ENCODE results near the gene CRTC2.

Gene CRTC2

DNA sequence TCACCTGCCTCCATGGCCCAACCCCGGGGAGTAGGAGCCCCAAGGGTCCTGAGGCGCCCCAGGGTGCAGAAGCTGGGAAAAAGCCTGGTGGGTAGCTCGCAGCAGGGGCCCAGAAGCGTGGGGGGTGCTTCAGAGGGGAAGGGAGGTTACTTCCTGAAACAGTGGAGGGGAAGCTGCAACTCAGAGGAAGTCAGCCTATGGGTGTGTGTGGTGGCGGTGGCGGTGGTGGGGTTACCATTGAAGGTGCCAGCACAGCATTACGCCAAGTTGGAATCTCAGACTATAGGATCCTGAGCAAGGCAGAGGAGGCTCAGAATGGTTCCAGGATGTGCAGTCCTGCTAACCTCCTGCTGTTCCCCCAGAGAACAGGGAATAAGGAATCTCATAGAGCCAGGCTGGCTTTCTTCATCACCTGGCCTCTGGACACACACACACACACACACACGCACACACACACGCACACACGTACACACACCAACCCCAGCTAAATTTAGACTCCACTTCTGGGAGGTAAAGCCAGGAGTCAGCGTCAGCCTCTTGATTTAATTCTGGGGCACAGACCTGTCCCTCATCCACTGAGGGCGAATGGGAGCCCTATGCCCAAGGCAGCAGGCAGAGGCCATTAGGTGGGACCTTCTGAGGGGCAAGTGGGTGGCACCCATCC, 13.1 kb downstream of the CRTC2 start:
- no peak for DNase-seq

DNA sequence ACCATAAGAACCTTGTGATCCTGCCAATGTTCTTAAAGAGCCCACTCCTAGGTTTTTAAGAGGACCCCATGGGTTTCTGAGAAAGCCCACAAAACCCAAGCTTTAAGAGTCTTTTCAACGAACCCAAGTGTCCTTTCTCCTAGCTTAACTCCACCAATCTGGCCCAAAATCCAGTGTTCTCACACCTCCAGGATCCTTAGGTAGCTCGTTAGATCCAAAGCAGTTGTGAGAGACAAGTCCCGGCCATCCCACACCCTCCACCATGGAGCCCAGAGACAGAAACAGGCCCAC, 13.6 kb downstream of the CRTC2 start:
- no peak for DNase-seq

DNA sequence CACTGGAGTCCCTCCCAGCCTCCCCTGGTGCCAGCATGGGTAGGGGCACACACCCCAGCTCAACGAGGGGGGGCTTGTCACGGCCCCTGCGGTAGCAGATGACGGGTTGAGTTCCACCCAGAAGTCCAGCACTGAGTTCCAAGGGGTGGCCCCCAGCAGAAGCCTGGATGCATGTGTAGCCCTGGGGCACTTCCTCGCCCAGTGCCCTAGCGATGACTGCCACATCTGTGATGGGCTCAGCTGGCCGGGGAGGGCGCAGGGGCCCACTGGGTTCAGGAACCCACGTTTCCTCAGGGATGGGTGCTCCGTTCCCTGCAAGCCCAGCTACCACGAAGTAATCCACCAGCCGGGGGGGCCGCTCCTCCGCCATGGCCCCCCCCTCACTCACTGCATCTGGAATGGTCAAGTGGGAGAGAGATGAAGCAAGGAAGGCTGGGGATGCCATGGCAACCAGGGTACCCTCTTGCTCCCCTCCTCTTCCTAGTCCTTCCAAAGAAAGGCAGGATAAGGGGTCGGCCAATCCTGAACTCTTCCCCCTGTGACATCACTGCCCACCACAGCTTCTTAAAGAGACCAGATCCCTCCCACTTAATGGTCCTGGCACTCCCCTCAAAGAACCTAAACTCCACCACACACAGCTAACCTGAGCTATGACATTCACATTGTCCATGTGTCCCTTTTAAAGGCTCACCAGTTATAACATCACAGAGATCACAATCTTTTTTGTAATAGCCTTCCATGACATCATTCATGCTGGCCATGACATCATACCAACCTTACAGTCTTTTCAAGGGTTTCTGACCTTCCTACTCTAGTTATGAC, 14.2 kb downstream of the CRTC2 start:
- DNase-seq = no peak

DNA sequence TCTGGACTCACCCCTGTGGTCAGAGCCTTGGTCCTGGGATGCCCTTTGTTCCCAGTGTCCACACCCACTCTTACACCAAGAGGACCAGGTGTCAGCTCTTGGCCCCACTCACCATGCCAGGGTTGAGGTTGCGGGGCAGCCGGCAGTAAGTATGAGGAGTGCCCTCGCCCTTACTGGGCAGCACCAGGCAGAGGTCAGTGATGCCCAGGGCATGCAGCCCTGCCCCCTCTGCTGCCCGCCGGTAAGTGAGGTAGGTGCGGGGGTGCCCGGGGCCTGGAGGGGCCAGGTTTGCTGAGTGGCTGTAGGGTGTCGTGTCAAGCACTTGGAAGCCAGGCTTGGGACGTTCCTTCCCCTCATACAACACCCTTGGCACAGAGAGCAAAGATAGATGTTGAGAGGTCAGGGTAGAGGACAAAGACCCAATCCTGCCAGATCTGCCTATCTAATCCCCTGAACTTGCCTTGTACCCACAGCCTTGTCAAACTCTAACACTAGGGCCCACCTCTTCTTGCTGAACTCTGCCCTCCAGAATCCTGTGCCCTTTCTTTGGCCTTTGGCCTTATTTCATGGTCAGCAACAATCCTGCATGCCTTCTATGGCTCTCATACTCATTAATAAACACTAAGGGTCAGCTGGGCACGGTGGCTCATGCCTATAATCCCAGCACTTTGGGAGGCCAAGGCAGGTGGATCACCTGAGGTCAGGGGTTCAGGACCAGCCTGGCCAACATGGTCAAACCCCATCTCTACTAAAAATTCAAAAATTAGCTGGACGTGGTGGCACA, 15.5 kb downstream of the CRTC2 start:
- DNase-seq = no peak

DNA sequence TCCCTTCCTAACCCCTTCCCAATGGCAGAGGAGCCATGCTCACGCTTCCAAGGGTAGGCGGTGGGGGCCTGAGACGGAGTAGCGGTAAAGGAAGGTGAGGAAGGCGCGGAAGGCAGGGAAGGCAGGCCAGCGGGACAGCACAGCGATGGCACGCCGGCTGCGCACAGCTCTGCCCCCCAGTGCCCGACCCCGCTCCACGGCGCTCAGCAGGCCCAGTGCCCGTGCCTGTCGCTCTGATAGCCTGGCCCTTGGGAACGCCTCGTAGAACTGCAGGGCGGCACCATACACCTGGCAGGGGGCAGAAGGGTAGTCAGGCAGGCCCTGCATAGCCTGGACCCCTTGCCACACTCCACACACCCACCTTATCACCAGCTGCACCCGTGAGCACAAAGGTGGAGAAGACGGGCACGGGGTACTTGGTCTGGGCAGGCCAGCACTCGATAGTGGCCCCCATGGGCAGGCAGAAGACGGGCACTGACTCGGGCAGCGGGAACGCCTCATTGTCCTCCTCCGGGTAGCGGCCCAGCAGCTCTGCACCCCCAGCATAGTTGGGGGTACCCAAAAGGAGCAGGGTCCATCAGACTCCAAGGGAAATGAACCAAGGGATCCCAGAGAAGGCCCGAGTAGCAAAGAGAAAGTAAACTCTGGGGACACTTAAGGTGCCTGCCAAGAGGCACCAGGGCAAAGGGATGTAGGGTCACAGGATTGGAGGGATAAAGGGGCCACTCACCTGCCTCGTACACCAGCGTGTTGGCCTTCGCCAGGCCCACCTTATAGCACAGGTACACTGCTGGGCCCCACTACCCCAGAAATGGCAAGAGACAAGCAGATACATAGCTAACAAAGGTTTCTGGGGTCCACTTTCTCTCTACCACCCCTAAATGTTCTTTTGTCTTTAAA, 16.3 kb downstream of the CRTC2 start:
- no peak for DNase-seq

DNA sequence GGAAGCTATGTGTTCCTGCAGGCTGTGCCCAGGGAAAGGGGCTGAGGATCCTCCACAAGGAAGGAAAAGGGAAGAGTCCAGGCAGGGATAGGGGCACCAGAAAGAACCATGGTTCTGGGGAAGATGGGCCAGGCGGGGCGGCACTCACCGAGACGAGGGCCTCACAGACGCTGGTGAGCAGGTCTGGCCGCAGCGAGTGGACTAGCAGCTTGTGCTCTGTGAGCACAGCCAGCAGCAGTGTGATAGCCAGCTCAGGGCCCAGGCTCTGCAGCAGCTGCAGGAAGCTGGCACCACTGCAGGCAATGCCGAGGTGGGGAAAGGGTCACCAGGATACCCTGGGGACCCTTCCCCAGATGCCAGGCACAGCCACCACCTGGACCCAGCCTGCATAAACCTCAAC, 17.7 kb downstream of the CRTC2 start:
- DNase-seq = no peak

DNA sequence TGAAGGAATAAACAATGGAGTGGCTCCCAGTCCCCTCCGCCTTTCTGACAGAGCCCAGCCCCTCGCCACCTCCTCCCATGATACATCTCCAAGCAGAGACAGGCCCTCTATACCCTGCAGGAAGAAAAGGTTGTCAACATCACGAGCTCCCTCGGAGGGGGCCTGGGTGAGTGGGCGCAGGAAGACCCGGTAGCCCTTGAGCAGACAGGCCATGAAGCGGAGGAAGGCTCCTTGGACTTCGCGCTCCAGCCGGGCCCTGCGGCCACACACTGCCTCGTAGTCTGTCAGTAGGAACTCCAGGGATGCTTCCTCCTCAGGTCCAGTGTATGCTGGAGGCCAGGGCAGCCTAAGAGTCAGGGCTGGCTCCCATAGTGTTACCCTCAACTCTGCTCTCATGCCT, 18.9 kb downstream of the CRTC2 start:
- no peak for DNase-seq

DNA sequence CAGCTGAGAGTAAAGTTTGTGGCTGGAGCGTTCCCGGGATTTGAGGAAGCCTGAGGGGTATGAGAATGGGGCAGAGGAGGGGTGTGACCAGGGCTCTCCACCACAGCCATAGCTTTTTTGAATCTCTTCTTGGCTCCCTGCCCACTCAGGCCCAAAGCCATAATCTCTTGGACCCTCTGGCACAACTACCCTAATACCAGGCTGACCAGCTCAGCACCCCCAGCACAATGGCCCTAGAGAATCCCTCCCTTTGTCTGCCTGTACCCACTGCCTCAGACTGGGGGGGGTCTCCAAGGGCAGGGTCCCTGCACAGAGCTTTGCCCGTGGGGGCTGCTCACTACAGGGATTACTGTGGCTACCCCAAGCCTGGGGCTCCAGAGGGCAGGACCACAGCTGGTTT, 19.4 kb downstream of the CRTC2 start:
- DNase-seq = no peak

DNA sequence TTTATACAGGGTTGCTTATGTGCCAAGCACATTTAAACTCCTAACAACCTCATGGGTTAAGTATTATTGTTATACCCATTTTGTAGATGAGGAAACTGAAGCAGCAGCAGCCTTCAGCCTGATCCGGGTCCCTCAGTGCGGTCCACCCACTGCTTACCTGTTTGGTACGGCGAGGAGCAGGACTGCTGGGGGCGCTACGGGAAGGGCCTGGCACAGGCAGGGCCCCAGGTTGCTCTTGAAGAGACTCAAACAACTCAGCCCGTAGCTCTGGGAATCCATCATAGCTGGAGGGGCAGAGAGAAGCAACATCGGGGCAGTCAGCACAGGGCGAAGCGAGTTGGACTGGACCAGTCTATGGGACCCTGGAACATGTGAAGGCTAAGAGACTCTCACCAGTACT, 21.1 kb downstream of the CRTC2 start:
- DNase-seq = no peak

DNA sequence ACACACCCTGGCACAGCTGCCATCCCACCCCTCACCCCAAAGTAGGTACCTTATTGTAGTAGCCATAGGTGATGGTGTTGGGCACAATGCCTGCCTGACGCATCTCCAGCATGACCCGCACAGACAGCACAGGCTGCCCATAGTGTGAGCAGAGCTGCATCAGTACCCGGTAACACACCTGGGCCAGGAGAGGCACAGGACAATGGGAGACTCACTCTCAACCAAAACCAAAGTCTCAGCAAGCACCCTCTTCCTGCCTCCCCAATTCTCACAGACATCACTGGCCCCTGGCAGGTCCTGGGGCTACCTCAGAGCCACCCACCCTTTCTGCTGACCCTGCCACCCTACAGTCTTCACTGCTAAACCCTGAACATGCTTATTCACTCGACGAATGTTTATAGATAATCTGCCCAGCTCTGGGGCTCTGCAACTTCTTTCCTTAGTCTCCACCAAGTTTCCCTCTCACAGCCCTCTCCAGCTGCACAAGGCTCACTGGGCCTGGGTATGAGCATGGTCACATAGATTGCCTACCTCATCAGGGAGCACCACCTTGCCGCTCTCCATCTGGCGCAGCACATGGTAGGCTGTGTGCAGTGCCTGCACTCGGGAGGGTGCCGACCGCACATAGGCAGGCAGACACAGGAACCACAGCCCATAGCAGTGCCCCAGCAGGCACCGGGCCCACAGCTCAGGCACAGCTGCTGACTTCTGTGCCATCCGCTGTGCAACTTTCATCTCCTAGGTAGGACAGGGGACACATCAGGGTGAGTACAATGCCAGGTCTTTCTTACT, 22.2 kb downstream of the CRTC2 start:
- no peak for DNase-seq

DNA sequence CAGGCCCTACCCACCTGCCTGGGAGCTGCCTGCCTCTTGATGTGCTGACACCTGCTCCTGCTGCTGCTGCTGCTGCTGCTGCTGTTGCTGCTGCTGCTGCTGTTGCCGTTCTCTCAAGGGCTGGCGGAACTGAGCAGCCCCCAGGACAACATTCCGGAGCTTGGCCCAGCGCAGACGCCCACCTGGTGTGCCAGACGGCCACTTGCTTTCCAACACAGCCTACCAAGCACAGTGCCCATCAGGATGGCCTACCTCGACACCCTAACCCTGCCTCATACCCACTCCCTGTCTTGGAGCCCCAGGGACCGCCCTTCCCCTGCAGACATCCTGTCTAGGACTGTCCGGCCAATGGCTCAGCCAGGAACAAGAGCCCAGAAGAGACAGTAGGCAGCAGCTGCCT, 23.7 kb downstream of the CRTC2 start:
- DNase-seq = no peak

DNA sequence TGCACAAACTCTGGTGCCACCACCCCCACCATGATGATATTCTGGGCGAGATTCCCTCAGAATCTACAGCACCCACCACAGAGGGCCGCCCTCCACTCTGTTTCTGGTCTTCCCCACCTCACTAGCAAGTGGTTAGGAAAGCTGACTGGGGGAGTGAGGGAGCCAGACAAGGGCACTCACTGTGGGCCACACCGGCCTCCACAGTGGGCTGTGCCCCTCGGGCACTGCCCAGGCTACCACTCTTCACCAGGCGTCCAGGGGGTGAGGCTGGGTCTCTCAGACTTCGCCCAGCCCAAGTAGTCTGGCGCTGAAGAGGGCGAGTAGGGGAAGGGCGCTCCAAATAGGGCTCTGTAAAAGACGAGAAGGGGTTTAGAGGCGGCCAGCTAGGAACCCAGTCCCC, 24.5 kb downstream of the CRTC2 start:
- no peak for DNase-seq

DNA sequence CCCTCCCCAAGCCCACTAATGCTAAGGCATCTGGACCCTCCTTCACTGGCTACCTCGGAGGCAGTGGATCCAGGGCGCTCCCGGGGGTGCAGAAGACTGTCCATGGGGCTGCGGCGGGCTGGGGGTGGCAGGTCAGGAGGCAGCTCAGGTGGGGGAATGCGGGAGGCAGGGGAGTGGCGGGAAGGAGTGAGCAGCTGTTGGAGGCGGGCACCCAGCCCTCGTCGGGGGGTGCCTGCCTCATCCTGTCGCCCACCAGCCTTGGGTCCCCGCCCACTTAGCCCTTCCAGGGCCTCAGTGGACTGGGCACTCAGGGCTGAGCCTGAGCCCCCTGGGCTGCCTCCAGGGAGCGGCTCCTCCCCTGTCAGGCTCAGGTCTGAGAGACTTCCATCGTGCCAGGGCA, 25.0 kb downstream of the CRTC2 start:
- no peak for DNase-seq

DNA sequence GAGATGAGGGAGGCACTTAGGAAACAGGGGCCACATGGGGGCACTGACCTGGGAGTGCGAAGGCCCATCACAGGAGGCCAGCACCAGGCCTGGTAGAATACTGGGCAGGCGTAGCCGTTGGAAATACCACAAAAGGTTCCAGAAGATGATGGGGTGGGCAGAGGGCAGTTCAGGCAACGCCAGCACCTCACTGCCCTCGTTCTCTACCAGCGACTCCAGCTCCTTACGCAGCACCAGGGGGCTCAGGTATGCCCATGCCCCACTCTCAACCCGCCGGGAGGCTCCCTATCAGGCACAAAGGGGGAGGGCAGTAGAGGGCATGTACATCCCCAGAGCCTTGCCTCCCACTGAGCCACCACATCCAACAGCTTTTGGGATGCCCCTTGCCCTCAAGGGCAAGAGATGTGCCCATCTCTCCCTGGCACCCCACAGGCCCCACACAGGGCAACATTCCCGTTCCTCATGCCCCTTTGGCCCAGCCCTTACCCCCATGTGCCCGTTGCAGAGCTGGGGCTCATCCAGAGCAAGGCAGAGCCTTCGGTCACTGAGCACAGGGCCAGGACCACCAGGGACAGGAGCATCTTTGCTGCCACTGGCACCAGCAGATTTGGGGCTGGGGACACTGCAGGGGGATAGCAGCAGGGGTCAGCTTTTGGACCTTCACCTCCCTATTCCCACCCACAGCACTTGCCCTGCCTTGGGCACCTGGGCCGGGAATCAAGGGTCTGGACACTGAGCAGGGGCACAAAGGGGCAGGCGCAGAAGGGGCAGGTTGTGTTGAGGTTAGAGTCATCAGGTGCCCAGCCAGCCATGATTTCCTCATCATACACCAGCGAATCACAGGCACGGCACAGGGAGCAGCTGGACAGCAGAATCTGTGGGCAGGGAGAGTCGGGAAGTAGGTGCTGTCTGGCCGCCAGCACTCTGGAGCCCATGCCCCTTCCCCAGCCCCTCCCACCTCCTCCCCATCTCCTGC, 26.0 kb downstream of the CRTC2 start:
- DNase-seq = no peak

DNA sequence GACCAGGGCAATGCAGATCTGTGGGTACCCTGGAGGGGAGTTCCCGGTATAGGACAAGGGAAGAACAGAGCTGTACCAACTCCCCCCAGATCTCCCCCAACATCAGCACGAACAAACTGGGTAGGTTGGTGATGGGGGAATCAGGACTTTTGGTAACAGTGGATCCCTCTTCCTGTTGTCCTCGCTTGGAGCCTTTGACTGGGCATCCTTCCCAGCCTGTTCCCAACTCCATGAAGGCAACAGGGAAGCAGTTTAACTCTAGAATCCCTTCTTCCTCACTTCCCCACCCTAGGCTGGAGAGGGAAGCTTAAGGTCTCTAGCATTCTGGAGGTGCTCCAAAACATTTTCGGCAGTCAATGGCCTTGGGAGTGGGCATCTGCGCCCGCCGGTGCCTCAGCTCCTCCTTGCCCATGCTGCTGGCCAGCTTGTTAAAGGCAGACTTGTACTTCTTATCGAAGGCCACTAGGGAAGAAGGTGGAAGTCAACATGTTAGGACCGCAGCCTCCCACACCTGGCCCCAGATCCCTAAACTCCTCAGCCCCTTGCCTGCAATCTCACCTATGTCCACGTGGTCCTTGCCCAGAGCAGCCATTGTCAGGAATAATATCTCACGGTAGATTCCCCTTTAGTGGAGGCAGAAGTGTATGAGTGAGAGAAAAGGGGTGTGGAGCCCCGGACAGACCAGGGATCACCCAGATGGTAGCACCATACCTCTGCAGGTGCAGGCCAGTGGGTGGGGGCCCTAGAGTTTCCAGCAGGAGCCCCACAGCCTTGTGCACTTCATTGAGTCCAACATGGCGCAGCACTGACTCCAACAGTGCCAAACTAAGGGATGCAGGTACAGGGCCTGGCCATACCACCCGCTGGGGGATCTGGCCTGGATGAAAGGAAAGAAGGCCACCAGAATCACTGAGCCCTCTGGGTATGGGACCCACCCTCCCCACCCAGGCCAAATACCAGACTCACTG, 28.1 kb downstream of the CRTC2 start:
- DNase-seq = no peak

DNA sequence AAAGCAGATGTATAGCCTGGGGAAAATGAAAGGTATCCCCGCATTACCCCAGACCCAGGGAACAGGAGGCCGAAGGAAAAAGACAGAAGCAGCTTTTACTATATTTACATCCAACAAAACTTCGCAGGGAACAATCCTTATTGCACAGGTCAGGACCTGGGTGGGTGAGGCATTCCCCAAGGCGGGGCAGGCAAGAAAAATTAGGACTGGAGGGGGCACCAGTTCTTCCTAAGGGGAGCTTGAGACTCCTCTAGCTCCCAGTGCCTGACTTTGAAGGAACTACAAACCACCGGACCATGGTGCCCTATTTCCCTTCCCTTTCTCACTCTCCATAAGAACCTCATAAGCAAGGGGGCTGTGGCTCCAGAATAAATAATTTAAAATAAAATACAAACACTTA, 29.0 kb downstream of the CRTC2 start:
- no peak for DNase-seq

DNA sequence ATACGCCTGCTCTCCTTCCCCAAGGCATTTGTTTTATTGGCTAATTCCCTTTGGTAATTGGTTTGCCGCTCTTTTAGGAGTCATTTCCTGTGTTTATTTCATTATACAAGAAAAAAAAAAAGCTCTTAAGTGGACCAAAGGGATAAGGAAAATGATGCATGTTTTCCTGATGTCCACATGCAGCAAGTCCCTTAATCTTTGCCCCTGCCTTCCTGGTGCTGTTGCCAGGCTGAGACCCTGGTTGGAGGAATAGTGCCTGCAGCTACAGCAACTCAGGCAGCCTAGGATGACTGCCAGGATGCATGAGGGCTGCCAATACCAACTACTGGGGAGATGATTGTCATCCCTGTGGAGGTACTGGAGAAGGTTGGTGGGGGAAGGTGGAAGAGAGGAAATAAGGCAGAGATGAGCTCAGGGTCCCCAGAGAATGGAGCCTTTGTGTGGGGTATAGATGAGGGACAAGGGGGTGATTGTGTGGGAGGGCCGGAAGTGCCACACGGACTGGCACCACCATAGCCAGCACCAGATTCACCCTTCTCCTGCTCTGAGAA, 29.5 kb downstream of the CRTC2 start:
- no peak for DNase-seq

DNA sequence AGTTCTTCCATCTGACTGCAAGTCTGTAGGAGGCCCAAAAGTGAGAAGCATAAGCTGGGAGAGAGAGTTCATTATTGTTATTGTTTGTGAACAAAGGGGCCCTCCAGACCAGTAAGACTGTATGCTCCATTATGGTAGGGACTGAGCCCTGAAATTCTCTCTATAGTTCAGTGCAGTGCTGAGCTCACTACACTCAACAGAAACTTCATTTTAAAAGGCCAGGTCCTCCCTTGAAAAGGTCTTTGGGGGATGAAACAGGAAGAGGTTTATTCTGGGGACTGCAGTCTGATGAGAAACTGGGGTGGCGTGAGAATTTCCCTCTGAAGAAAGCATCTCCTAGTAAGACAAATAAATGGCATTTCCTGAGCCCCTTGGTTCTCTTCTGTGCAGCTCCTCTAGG, 30.2 kb downstream of the CRTC2 start:
- DNase-seq = no peak

DNA sequence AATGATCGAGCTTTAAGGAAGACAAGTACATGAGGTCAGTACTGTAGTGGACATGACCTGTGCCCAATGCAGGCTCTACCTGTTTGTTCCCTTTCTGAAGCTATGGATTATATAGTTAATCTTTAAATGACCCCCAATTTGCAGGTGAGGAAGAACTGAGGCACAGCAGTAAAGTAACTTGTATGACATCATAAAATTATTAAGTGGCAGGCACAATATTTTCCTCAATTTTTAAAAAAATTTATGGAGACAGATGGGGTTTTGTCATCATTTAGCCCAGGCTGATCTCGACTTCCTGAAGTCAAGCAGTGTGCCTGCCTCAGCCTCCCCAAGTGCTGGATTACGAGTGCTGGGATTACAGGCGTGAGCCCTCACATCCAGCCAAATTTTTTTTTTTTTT, 32.0 kb downstream of the CRTC2 start:
- DNase-seq = no peak
